Measurements from ENCODE around the gene RGS7.
"Not testable (repeated sequence)": the region's sequence is repeated elsewhere in the genome, so short reads cannot be mapped to it uniquely, and the experiment has no call there.

The RGS7 gene

GRCh38 chr1:241163363-241163762 lies 193.6 kb downstream of the RGS7 start:
- no peaks in the 10 kb centered on the region for H3K9me3 ChIP-seq (ENCODE audit: control insufficient read depth, low read depth, low read length)
- H3K4me3 ChIP-seq (ENCODE audit: low read length), result no peak overlapping the region
- peaks cover 13% of the 10 kb centered on the region for H3K4me1 ChIP-seq (ENCODE audit: control insufficient read depth, low read depth, low read length)
- H3K36me3 ChIP-seq (ENCODE audit: control insufficient read depth, low read depth, low read length), result no peaks in the 10 kb centered on the region
- H3K27ac ChIP-seq (ENCODE audit: low read length), result no peak overlapping the region
- H3K27me3 ChIP-seq (ENCODE audit: control insufficient read depth, insufficient read depth, low read length), result no peaks in the 10 kb centered on the region
- H3K9ac ChIP-seq (ENCODE audit: low read length), result no peak overlapping the region

- Histone ChIP-seq H3K27me3 (ENCODE audit: control insufficient read depth, insufficient read depth, low read length) (no peaks in the 10 kb centered on the region), H3K9ac (ENCODE audit: low read length) (no peak overlapping the region), H3K9me3 (ENCODE audit: control insufficient read depth, low read depth, low read length) (no peaks in the 10 kb centered on the region), H3K27ac (ENCODE audit: low read length) (no peak overlapping the region), H3K4me3 (ENCODE audit: low read length) (no peak overlapping the region), H3K4me1 (ENCODE audit: control insufficient read depth, low read depth, low read length) (peaks cover 13% of the 10 kb centered on the region), H3K36me3 (ENCODE audit: control insufficient read depth, low read depth, low read length) (no peaks in the 10 kb centered on the region)
Measured at GRCh38 chr1:241161188-241161689, 195.8 kb downstream of the RGS7 start.

- no peaks in the 10 kb centered on the region for H3K36me3 ChIP-seq (ENCODE audit: control insufficient read depth, low read depth, low read length)
- H3K4me1 ChIP-seq (ENCODE audit: control insufficient read depth, low read depth, low read length), result peaks cover 2% of the 10 kb centered on the region
- H3K27ac ChIP-seq (ENCODE audit: low read length), result no peak overlapping the region
- H3K9me3 ChIP-seq (ENCODE audit: control insufficient read depth, low read depth, low read length), result no peaks in the 10 kb centered on the region
- H3K4me3 ChIP-seq (ENCODE audit: low read length), result no peak overlapping the region
- no peak overlapping the region for H3K9ac ChIP-seq (ENCODE audit: low read length)
- no peaks in the 10 kb centered on the region for H3K27me3 ChIP-seq (ENCODE audit: control insufficient read depth, insufficient read depth, low read length)
Measured at GRCh38 chr1:241157435-241157834, 199.6 kb downstream of the RGS7 start.

- Histone ChIP-seq H3K36me3 (ENCODE audit: control insufficient read depth, low read depth, low read length) (no peaks in the 10 kb centered on the region), H3K4me3 (ENCODE audit: low read length) (no peak overlapping the region), H3K27me3 (ENCODE audit: control insufficient read depth, insufficient read depth, low read length) (no peaks in the 10 kb centered on the region), H3K27ac (ENCODE audit: low read length) (no peak overlapping the region), H3K4me1 (ENCODE audit: control insufficient read depth, low read depth, low read length) (no peaks in the 10 kb centered on the region), H3K9me3 (ENCODE audit: control insufficient read depth, low read depth, low read length) (no peaks in the 10 kb centered on the region), H3K9ac (ENCODE audit: low read length) (no peak overlapping the region)
Measured at GRCh38 chr1:241156231-241156965, 200.6 kb downstream of the RGS7 start.

- no peaks in the 10 kb centered on the region for H3K27me3 ChIP-seq (ENCODE audit: control insufficient read depth, insufficient read depth, low read length)
Measured at GRCh38 chr1:241145881-241146280, 211.1 kb downstream of the RGS7 start.

GRCh38 chr1:241143765-241144442 lies 213.1 kb downstream of the RGS7 start:
- Histone ChIP-seq H3K9me3 (ENCODE audit: control insufficient read depth, low read depth, low read length) (peaks cover 3% of the 10 kb centered on the region), H3K36me3 (ENCODE audit: control insufficient read depth, low read depth, low read length) (no peaks in the 10 kb centered on the region), H3K9ac (ENCODE audit: low read length) (no peak overlapping the region), H3K27ac (ENCODE audit: low read length) (no peak overlapping the region), H3K4me3 (ENCODE audit: low read length) (no peak overlapping the region), H3K4me1 (ENCODE audit: control insufficient read depth, low read depth, low read length) (no peaks in the 10 kb centered on the region), H3K27me3 (ENCODE audit: control insufficient read depth, insufficient read depth, low read length) (no peaks in the 10 kb centered on the region)

More at GRCh38 chr1:241145881-241146280, 211.1 kb downstream of the RGS7 start:
- Histone ChIP-seq H3K9me3 (ENCODE audit: control insufficient read depth, low read depth, low read length) (peaks cover 3% of the 10 kb centered on the region), H3K4me1 (ENCODE audit: control insufficient read depth, low read depth, low read length) (no peaks in the 10 kb centered on the region), H3K36me3 (ENCODE audit: control insufficient read depth, low read depth, low read length) (no peaks in the 10 kb centered on the region), H3K27ac (ENCODE audit: low read length) (no peak overlapping the region), H3K4me3 (ENCODE audit: low read length) (no peak overlapping the region), H3K9ac (ENCODE audit: low read length) (no peak overlapping the region)

- H3K9ac ChIP-seq (ENCODE audit: low read length), result no peak overlapping the region
- no peak overlapping the region for H3K27ac ChIP-seq (ENCODE audit: low read length)
- H3K36me3 ChIP-seq (ENCODE audit: control insufficient read depth, low read depth, low read length), result no peaks in the 10 kb centered on the region
- H3K9me3 ChIP-seq (ENCODE audit: control insufficient read depth, low read depth, low read length), result peaks cover 3% of the 10 kb centered on the region
- no peaks in the 10 kb centered on the region for H3K4me1 ChIP-seq (ENCODE audit: control insufficient read depth, low read depth, low read length)
- H3K27me3 ChIP-seq (ENCODE audit: control insufficient read depth, insufficient read depth, low read length), result no peaks in the 10 kb centered on the region
- H3K4me3 ChIP-seq (ENCODE audit: low read length), result no peak overlapping the region
Measured at GRCh38 chr1:241142493-241142892, 214.5 kb downstream of the RGS7 start.

GRCh38 chr1:241141646-241142045 lies 215.4 kb downstream of the RGS7 start:
- not testable (repeated sequence) for H3K36me3 ChIP-seq (ENCODE audit: control insufficient read depth, low read depth, low read length); H3K27ac ChIP-seq (ENCODE audit: low read length); H3K27me3 ChIP-seq (ENCODE audit: control insufficient read depth, insufficient read depth, low read length); H3K4me3 ChIP-seq (ENCODE audit: low read length); H3K9ac ChIP-seq (ENCODE audit: low read length); H3K9me3 ChIP-seq (ENCODE audit: control insufficient read depth, low read depth, low read length); H3K4me1 ChIP-seq (ENCODE audit: control insufficient read depth, low read depth, low read length)

- no peaks in the 10 kb centered on the region for H3K4me1 ChIP-seq (ENCODE audit: control insufficient read depth, low read depth, low read length)
- H3K9ac ChIP-seq (ENCODE audit: low read length), result no peak overlapping the region
- H3K27ac ChIP-seq (ENCODE audit: low read length), result no peak overlapping the region
- H3K36me3 ChIP-seq (ENCODE audit: control insufficient read depth, low read depth, low read length), result no peaks in the 10 kb centered on the region
- no peak overlapping the region for H3K4me3 ChIP-seq (ENCODE audit: low read length)
- H3K27me3 ChIP-seq (ENCODE audit: control insufficient read depth, insufficient read depth, low read length), result no peaks in the 10 kb centered on the region
- peaks cover 3% of the 10 kb centered on the region for H3K9me3 ChIP-seq (ENCODE audit: control insufficient read depth, low read depth, low read length)
Measured at GRCh38 chr1:241140670-241141069, 216.3 kb downstream of the RGS7 start.

GRCh38 chr1:241139047-241139446 lies 218.0 kb downstream of the RGS7 start:
- Histone ChIP-seq H3K36me3 (ENCODE audit: control insufficient read depth, low read depth, low read length) (no peaks in the 10 kb centered on the region), H3K27ac (ENCODE audit: low read length) (no peak overlapping the region), H3K27me3 (ENCODE audit: control insufficient read depth, insufficient read depth, low read length) (no peaks in the 10 kb centered on the region), H3K4me1 (ENCODE audit: control insufficient read depth, low read depth, low read length) (no peaks in the 10 kb centered on the region), H3K9me3 (ENCODE audit: control insufficient read depth, low read depth, low read length) (peaks cover 3% of the 10 kb centered on the region), H3K9ac (ENCODE audit: low read length) (no peak overlapping the region), H3K4me3 (ENCODE audit: low read length) (no peak overlapping the region)

GRCh38 chr1:241138248-241138647 lies 218.8 kb downstream of the RGS7 start:
- peaks cover 3% of the 10 kb centered on the region for H3K9me3 ChIP-seq (ENCODE audit: control insufficient read depth, low read depth, low read length)
- H3K9ac ChIP-seq (ENCODE audit: low read length), result no peak overlapping the region
- H3K36me3 ChIP-seq (ENCODE audit: control insufficient read depth, low read depth, low read length), result no peaks in the 10 kb centered on the region
- no peak overlapping the region for H3K27ac ChIP-seq (ENCODE audit: low read length)
- no peaks in the 10 kb centered on the region for H3K27me3 ChIP-seq (ENCODE audit: control insufficient read depth, insufficient read depth, low read length)
- H3K4me1 ChIP-seq (ENCODE audit: control insufficient read depth, low read depth, low read length), result no peaks in the 10 kb centered on the region
- H3K4me3 ChIP-seq (ENCODE audit: low read length), result no peak overlapping the region

- Histone ChIP-seq H3K9ac (ENCODE audit: low read length) (no peak overlapping the region), H3K36me3 (ENCODE audit: control insufficient read depth, low read depth, low read length) (no peaks in the 10 kb centered on the region), H3K9me3 (ENCODE audit: control insufficient read depth, low read depth, low read length) (no peaks in the 10 kb centered on the region), H3K27ac (ENCODE audit: low read length) (no peak overlapping the region), H3K27me3 (ENCODE audit: control insufficient read depth, insufficient read depth, low read length) (no peaks in the 10 kb centered on the region), H3K4me3 (ENCODE audit: low read length) (no peak overlapping the region), H3K4me1 (ENCODE audit: control insufficient read depth, low read depth, low read length) (no peaks in the 10 kb centered on the region)
Measured at GRCh38 chr1:241136389-241136788, 220.6 kb downstream of the RGS7 start.

Measured in iPS-18a (cell line).